ENCODE data around the gene PKD2.
"Not testable (repeated sequence)": the region's sequence is repeated elsewhere in the genome, so short reads cannot be mapped to it uniquely, and the experiment has no call there.

PKD2 gene

DNA sequence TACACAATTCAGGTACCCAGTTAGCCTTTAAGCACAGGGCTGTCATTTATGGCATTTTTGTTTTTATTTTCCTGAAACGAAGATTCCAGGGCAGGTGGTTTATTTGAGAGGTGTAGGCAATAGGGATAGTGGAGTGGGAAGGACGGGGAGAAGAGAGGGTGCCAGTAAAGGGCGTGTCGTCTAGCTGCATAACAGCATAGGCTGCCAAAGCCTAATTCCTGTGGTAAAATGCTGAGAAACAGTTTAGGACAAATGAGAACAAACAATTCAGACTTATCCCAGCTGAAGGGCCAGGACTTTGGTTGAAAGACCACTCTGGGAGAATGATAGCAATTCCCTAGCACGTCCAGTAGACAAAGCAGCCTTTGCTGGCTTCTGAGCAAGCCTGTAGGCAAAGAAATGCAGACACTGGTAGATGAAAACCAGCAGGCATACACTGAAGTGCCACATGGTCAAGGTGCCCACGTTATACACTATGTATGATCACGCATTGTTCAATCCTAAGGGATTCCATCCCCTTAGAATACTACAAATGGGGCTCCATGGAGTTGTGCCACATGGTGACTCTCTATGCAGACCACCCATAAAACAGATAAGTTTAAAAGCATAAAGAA, 70.6 kb downstream of the PKD2 start:
- DNase-seq: no peak

DNA sequence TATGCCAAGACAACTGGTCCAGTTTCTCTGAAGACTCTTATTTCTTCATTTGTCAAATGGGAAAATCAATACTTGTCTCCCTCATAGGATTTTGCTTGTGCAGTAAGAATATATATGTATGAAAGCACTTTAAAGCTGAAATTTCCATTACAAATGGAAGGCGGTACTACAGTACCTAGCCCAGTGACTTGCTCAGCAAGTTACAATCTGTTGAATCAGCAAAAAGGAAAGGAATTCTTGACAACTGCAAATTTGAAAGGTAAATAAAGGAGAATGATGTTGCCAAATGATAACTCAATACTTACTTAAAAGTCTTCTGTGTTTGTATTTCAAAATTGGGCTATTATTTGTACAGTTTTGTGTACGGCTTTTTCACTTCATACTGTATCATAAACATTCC, 71.1 kb downstream of the PKD2 start:
- no peak for DNase-seq

DNA sequence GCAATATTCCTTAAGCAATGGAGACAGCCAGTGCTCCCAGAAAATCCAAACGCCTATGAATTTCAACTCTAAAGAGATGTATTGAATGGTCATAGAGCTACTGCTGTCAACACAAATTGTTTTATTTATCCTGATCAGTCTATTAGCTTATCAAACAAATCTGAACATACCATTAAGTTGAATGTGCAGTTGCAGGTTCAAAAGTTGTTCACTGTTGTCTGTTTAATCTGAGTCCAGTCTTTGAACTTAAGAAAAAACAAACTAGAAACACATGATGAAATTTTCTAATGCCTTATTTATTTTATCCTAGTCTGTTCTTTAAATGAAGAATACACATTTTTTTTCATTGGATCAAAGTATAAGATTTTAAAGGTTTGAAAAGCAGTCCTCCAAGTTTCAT, 73.2 kb downstream of the PKD2 start:
- no peak for DNase-seq

DNA sequence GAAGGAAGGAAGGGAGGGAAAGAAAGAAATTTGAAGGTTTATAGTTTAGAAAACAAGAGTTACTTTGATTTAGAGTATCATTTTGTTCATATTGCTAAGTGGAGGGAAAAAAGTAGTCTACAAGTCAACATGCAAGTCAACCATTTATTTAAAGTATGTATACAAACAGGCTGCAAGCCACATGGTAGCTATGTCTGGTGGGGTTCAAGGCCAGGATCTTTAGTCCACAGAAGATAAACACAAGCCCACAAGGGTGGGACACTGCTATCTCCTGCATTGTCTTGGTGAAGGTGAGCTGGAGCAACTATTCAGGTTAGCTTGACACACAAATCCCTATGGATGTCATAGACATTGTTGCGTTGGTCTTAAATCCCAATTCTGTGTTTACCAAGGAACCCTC, 79.6 kb downstream of the PKD2 start:
- DNase-seq: no peak

DNA sequence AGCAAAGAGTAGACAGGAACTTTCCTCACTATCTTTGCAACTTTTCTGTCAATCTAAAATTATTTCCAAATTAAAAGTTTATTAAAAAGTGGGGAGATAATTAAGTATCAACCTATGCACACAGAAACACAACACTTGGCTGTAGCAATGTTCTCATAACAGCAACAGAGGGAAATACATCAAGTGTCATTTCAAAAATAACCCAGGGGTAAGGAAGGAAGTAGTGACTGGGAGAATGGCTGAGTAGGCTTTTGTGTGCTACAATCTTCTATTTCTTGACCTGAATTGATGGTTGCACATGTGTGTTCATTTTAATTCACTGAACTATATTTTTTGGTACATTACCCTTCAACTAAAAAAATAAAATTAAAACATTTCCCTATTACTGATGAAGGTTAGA, 83.5 kb downstream of the PKD2 start:
- no peak for DNase-seq

DNA sequence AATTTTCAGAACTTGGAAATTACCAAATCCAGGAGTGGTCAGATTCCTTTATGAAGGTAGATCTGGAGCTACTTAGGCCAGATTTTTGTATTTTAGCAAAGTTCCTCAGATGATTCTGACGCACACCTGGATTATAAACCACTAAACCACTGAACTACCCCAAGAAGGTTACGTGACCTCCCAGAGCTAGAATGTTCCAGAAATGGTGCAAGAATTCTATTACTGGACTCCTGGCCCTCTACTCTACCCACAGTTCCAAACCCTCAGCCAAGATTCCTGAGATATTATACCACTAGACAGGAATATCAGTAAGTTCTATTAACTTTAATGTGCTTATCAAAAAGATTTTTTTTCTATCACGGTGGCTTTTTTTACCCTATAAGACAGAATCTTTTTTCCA, 83.9 kb downstream of the PKD2 start:
- DNase-seq: no peak

DNA sequence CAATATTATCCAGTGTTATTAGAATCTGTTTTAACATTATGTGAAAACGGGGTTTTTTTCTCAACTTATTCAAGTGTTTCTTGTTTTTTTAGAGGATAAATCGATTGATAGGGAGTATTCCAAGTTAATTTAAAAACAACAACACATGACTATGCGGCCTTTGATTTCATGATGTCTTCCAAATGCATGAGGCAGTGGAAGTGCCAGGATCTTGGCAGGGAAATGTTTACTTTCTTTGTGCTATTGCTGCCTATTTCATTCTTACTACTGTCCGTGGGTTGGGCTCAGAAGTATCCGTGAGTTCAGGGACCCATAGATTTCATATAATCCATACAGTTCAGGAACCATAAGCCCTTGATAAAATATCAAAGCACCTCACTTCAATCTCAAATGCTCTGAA, 86.4 kb downstream of the PKD2 start:
- DNase-seq: no peak

DNA sequence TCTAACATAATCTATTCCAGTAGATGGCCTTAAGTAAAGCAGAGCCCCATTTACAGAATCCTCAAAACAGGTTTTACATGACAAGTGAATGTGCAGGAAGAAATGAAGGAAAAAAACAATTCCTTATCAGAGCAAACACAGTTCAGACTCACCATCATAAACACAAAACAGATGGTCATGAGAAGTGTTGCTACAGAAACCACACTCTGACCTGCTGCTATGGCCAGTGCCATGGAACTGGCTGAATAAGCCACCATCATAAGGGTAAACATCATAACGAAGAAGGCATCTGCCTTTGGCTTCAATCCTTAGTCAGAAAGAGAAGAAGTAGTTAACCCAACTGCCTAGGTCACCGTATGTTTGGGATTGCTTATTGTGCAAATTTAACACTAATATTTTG, 89.9 kb downstream of the PKD2 start:
- no peak for DNase-seq

DNA sequence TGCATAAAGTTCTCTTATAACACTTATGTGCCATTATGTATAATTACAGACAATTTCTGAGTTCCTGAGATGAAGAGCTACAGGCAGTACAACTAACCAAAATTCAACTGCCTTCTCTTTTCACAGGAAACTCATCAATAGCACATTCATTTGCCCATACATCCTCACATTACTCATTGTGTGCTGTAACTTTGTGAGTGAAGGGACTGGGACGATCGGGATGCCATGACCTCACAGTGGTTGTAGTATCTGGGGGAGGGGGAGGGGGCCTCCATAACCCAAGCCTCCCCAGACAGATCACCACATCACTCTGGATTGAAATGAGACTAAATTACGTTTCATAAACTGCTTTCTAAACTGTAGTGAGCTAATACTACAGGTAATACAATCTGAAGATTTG, 90.3 kb downstream of the PKD2 start:
- DNase-seq: no peak

DNA sequence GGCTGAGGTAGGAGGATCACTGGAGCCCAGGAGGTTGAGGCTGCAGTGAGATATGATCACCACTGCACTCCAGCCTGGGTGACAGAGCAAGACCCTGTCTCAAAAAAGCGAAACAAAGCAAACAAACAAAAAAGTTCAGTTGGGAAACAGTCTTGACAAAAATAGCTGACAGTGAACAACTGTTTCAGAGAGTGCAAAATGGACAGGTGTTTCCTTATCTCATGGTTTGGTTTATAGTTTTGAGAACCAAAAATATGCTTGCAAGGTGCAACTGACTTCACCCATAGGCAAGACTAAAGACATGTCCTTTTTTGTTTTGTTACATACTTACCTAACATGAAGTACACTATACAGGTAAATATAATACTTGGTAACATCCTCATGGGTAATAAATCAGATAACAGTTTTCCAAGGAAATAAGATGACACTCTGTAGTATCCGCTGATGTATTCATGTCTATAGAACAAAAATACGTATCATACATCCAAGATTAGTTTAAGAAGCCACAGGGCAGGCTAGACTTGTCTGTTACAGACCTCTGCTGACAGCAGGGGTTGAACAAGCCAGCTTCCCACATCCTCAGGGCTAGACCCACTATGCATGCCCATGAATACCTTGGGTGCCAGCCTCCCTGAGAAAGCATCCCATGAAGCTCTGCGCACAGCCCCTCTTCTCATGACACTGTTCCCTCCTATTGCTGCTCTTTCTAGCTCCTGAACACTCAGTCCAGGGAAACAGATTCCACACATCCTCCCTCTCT, 91.7 kb downstream of the PKD2 start:
- DNase-seq: no peak

DNA sequence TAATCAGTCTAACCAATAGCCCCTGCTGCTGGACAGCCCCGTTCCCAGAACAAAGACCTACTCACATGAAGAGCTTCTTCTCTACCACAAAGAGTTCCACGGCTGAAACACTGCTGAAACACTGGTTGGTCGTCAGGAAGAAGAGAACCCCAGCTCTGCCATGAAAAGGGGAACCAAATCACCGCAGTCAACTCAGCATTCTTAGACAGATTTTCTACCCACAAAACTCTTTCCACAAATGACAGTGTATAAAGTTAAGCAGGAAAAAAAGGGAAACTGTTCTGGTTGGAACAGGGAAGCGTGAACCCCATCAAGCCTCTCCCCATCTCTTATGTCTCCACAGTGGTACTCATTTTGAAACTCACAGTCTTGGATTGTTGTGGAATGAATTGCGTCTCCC, 93.7 kb downstream of the PKD2 start:
- DNase-seq: no peak

DNA sequence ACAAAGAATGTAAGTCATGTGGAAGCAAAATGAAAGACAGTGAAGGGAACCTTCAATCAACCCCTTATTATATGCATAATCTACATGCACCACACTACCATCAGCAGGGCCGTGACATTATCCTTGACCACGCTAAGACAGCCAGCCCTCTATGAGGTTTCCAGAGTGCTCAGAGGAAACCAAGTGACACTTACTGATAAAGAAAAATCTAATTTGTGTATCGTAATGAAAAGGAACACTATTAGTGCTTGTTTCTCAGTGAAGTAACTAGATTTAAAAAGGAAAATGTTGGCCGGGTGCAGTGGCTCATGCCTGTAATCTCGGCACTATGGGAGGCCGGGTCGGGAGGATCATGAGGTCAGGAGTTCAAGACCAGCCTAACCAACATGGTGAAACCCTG, 94.6 kb downstream of the PKD2 start:
- no peak for DNase-seq

DNA sequence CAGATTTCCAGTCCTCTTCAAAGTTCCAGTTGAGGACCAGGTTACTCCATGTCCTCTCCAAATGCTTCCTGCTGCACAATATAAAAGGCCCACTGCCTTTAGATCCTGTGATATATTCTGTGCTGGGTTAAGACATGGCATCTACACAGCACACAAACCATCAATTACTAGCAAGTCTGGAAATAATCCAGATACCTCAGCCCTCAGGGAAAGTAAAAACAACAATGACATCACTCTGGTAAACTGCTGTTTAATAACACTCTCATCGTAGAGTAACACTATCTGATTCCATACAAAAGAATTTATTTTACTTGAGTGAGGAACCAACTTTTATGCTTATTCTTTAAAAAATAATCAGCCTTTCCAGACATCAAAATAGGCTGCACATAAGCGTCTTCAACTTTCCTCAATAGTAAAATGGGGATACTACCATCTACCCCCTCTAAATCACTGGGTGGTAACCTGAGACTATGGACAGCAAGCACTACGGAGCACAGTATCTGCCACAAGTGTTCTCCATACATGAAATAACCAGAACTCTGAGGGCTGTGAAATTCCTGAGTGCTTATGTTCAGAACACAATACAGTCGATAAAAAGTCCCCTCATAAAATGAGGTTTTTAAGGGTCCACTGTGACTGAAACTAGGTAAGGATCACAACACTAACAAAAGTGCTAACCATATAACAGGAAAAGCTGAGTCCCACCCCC, 97.6 kb downstream of the PKD2 start:
- DNase-seq: no peak

DNA sequence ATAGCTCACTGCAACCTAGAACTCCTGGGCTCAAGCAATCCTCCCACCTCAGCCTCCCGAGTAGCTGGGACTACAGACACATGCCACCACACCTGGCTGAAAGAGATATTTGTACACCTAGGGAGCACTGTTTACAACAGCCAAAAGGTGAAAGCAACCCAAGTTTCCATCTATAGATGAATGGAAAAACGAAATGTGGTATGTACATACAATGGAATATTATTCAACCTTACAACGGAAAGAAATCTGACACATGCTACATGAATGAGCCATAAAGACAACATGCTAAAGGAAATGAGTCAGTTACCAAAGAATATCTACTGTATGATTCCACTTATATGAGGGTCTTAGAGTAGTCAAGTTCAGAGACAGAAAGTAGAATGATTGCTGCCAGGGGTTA, 98.8 kb downstream of the PKD2 start:
- no peak for DNase-seq

DNA sequence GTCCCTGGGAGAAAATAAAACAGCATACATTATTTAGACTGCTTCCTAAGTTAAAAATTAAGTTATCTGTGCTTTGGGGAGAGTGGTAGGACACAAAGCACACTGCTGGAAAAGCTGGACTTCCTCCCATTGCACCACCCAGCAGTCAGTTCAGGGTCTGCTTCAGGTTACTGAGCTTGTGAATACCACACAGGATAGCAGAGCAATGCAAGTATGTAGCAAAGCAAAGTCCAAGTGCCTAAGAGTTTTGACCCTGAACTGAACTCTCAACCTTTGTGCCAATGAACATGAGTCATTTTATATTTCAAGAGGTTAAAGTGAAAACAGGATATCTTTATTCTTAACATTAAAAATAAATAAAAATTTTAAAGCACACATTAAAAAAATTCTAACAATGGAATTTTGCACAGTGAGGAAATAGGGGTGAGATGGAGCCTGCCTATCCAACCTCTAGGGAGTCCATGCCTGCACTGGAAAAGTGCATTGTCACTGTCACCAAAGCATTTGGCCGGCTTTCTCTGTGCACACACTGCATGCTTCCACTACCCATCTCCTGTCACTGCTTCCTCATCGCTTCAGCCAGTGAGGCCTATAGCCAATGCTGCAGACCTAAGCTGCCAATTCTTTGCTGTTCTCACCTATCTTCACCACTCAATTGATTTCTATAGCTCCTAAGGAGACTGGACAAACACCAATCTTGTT, 100.1 kb downstream of the PKD2 start:
- no peak for DNase-seq

DNA sequence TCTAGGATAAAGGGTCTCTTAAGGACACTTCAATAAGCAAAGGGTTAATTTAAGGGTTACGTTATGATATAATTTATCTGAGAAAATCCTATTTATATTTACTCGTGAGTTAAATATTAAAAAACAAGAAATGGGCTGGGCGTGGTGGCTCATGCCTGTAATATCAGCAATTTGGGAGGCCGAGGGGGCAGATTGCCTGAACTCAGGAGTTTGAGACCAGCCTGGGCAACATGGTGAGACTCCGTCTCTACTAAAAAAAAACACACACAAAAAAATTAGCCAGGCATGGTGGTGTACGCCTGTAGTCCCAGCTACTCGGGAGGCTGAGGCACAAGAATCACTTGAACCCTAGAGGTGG, 100.7 kb downstream of the PKD2 start:
- not testable (repeated sequence) for DNase-seq

DNA sequence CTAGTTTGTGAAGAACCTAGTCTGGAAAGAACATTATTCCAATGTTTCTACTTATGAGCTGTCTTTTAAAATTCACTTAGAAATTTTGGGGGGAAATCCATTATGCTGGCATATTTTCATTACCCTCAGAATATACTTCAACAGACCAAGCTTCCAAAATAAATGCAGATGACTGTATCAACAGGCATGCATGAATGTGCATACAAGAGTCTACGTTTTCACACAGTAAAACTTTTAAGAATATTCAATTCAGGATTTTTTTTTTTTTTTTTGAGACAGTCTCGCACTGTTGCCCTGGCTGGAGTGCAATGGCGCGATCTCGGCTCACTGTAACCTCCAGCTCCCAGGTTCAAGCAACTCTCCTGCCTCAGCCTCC, 101.3 kb downstream of the PKD2 start:
- no peak for DNase-seq

DNA sequence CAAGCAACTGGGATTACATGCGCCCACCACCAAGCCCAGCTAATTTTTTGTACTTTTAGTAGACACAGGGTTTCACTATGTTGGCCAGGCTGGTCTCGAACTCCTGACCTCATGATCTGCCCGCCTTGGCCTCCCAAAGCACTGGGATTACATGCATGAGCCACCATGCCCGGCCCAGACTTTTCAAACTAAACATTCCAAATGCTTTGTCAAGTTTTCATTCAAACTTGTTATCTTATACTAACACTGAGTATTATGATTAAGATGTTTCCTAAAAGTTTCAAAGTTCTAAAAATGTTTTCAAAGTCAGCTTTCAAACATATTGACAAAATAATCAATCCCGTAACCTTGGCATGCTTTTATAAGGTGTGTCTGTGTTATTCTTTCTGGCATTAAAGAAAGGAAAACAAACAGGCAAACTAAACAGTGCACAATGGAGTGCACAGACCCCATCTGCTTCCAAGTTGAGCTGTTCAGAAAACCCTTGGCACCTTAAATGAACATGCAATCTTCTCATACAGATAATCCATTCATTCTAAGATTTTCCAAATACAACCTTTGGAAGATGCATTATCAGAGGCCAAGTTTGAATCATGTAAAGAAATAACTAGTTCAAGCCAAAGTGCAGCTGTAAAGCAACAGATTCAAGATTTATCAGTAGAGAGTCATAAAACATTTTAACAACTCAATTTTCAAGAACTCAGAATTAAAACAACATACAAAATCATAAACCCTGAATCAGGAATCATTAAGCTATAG, 101.9 kb downstream of the PKD2 start:
- no peak for DNase-seq

DNA sequence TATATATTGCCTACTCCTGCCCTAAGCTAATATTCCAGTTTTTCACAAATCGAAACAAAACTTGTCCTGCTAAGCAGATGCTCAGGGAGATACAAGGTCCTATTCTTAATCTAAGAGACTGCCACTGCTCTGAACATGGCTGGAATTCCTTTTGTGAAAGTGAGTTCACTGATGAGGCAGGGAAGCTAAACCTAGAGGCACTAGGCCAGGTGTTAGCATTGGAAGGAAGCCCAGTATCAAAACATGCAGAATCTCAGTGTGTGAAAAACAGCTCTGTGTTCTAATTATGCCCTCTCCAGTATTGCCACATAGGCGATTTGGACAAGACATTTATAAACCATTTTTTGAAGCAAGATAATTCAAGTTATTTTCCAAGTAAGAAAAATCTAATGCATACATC, 103.4 kb downstream of the PKD2 start:
- no peak for DNase-seq

DNA sequence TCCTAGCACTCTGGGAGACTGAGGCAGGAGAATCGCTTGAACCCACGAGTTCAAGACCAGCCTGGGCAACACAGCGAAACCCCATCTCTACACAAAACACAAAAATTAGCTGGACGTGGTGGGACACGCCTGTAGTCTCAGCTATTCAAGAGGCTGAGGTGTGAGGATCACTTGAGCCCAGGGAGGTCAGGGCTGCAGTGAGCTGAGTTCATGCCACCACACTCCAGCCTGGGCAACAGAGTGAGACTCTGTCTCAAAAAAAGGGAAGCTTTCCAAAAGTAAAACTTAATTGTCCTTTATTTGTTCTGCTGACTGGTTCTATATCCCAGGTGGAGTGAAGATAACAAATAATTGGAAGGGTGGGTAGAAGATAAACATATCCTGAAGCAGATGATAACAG, 105.4 kb downstream of the PKD2 start:
- DNase-seq: no peak

DNA sequence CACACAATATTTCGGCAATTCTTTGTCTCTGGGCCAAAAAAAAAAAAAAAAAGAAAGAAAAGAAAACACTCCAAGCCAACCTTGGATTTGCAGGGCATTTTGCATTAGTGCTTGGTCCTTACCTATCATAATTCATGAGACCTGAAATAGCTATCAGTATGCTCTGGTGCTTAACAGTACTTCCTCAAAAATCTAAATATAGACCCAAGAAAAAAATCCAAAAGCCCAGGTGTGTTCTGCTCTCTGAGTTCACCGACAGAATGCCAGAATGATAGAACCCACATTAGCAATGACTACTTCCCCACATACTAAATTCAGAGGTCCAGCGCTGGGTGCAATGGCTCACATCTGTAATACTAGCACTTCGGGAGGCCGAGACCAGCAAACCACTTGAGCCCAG, 108.2 kb downstream of the PKD2 start:
- no peak for DNase-seq

DNA sequence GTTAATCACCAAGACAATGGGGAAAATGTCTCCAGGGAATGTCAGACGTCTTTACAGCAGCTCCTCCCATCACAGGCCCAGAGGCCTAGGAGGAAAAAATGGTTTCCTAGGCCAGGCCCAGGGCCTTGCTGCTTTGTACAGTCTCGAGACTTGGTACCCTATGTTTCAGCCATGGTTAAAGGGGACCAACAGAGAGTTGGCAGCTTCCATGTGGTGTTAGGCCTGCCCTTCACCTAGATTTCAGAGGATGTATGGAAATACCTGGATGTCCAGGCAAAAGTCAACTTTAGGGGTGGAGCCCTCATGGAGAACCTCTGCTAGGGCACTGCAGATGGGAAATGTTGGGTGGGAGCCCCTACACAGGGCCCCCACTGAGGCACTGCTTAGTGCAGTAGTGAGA, 112.5 kb downstream of the PKD2 start:
- DNase-seq: no peak

DNA sequence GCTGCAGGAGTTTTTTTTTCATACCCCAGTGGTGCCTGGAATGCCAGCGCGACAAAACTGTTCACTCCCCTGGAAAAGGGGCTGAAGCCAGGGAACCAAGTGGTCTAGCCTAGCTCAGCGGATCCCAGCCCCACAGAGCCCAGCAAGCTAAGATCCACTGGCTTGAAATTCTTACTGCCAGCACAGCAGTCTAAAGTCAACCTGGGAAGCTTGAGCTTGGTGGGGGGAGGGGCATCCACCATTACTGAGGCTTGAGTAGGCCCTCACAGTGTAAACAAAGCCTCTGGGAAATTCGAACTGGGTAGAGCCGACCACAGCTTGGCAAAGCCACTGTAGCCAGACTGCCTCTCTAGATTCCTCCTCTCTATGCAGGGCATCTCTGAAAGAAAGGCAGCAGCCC, 114.8 kb downstream of the PKD2 start:
- not testable (repeated sequence) for DNase-seq

Data from NCI-H1930 (cell line).